Endothelial cell of umbilical vein (primary cell): ENCODE data around the gene NEDD1. TPM values are rescaled to one million over a fixed set of nuclear protein-coding genes. Genes with fewer than 3 reads are reported as not detected.

Source experiments
- BruUV-seq: library from RNA; stranded (reverse); fragments of 400-500 nt; replicated peaks from 2 replicates; lab custom pipeline; 2021; lab: Mats Ljungman, UMichigan
- CTCF ChIA-PET: fragments of 300-600, 350-600 bp; sonication (Branson Sonifier 250); formaldehyde crosslinking; loops from one replicate; lab custom pipeline; 2021; ENCODE audit warnings: antibody characterized with exemption, inconsistent platforms; lab: Charles Lee
- POLR2A ChIA-PET: fragments of 300-600, 350-600 bp; sonication (Branson Sonifier 250); formaldehyde crosslinking; loops from one replicate; lab custom pipeline; 2021; ENCODE audit warnings: antibody characterized with exemption, inconsistent platforms; lab: Charles Lee
- DNase-seq: peaks from one replicate; pipeline ENCODE4 v3.0.0-alpha.2; 2011; ENCODE audit warnings: low read depth, low spot score
- FAIRE-seq: peaks from 2 replicates; lab custom pipeline; 2011; peaks lifted over from hg19 to GRCh38; lab: Jason Lieb, UNC
- H2AFZ ChIP-seq: 2 replicates; pipeline ENCODE4 v1.6.0; 2012; ENCODE audit warnings: low read depth, low read length, control low read depth, inconsistent platforms
- H3K27ac ChIP-seq: 2 replicates; pipeline ENCODE4 v1.5.1; 2011; ENCODE audit warnings: low read depth, mild to moderate bottlenecking, control low read depth, low read length, moderate library complexity; ENCODE audit not compliant: insufficient read depth
- H3K27me3 ChIP-seq, 2 experiments: 2 replicates each; pipeline versions ENCODE4 v1.6.0 to v1.6.1; 2011; ENCODE audit warnings: low read length in 2 of 2, mixed read lengths in 1 of 2; ENCODE audit not compliant: control insufficient read depth in 2 of 2, insufficient read depth in 2 of 2
- H3K36me3 ChIP-seq, 2 experiments: 2 replicates in 1 of 2; 3 replicates in 1 of 2; pipeline ENCODE4 v1.5.1; 2011; ENCODE audit warnings: low read length in 2 of 2, mild to moderate bottlenecking in 1 of 2, moderate library complexity in 1 of 2; ENCODE audit not compliant: control insufficient read depth in 2 of 2, insufficient read depth in 2 of 2; ENCODE audit errors: extremely low read depth in 1 of 2
- H3K4me1 ChIP-seq: 3 replicates; pipeline ENCODE4 v1.5.1; 2011; ENCODE audit warnings: mild to moderate bottlenecking, low read length; ENCODE audit not compliant: control insufficient read depth, insufficient read depth; ENCODE audit errors: extremely low read depth
- H3K4me2 ChIP-seq: 2 replicates; pipeline ENCODE4 v1.6.1; 2011; ENCODE audit warnings: low read length, control low read depth, mixed read lengths; ENCODE audit not compliant: insufficient read depth
- H3K4me3 ChIP-seq, 3 experiments: fragments of 200-600 bp in 1 of 3; sonication (generic), shearing (Covaris generic) in 1 of 3; replicated peaks in 1 of 3; 2 replicates each; pipeline ENCODE4 v1.5.1; 2011 to 2016; ENCODE audit warnings: control low read depth in 3 of 3, low read length in 3 of 3, mild to moderate bottlenecking in 2 of 3, inconsistent platforms in 1 of 3, low read depth in 1 of 3, moderate library complexity in 1 of 3; ENCODE audit not compliant: insufficient read depth in 1 of 3
- H3K79me2 ChIP-seq: 2 replicates; pipeline ENCODE4 v1.6.0; 2012; ENCODE audit warnings: low read length, inconsistent platforms; ENCODE audit not compliant: control insufficient read depth, insufficient read depth
- H3K9ac ChIP-seq: replicated peaks from 2 replicates; pipeline ENCODE3; 2011; ENCODE audit warnings: low read length, control low read depth; ENCODE audit not compliant: insufficient read depth; ENCODE audit errors: extremely low read depth
- H3K9me1 ChIP-seq: replicated peaks from 3 replicates; pipeline ENCODE4 v1.6.0; 2011; ENCODE audit warnings: mild to moderate bottlenecking, low read length; ENCODE audit not compliant: control insufficient read depth, insufficient read depth; ENCODE audit errors: extremely low read depth
- H3K9me3 ChIP-seq: replicated peaks from 2 replicates; pipeline ENCODE4 v1.5.1; 2012; ENCODE audit warnings: low read length, inconsistent platforms; ENCODE audit not compliant: control insufficient read depth, insufficient read depth
- H4K20me1 ChIP-seq: replicated peaks from 2 replicates; pipeline ENCODE3; 2011; ENCODE audit warnings: mild to moderate bottlenecking, low read length; ENCODE audit not compliant: control insufficient read depth, insufficient read depth; ENCODE audit errors: extremely low read depth
- CTCF ChIP-seq, 2 donors: IDR thresholded peaks; 1 replicate in 1 of 2; 2 replicates in 1 of 2; pipeline ENCODE4 v1.5.1; 2011; ENCODE audit warnings: low read length in 2 of 2, mild to moderate bottlenecking in 2 of 2, moderate library complexity in 2 of 2, control low read depth in 1 of 2, inconsistent platforms in 1 of 2, low read depth in 1 of 2; ENCODE audit not compliant: insufficient read depth in 1 of 2; ENCODE audit errors: extremely low read depth in 1 of 2
- EZH2 ChIP-seq: IDR thresholded peaks from 2 replicates; pipeline ENCODE4 v1.6.1; 2012; ENCODE audit warnings: borderline replicate concordance, low read depth, mild to moderate bottlenecking, moderate library complexity, low read length, inconsistent platforms; ENCODE audit not compliant: severe bottlenecking
- FOS ChIP-seq: IDR thresholded peaks from 2 replicates; pipeline ENCODE4 v1.6.1; 2011; ENCODE audit warnings: mild to moderate bottlenecking, low read length, moderate library complexity, borderline replicate concordance; ENCODE audit not compliant: insufficient read depth
- GATA2 ChIP-seq: IDR thresholded peaks from 2 replicates; pipeline ENCODE4 v1.7.0; 2011; ENCODE audit warnings: low read depth, mild to moderate bottlenecking, moderate library complexity, mixed read lengths, low read length; ENCODE audit not compliant: insufficient read length, insufficient read depth
- JUN ChIP-seq: IDR thresholded peaks from 2 replicates; pipeline ENCODE4 v1.6.1; 2011; ENCODE audit warnings: borderline replicate concordance, low read depth; ENCODE audit not compliant: insufficient read length, insufficient read depth
- MYC ChIP-seq: IDR thresholded peaks from one replicate; pipeline ENCODE4 v1.6.1; 2011; ENCODE audit warnings: mild to moderate bottlenecking, low read depth, low read length
- POLR2A ChIP-seq: IDR thresholded peaks from 2 replicates; pipeline ENCODE4 v1.6.1; 2012; ENCODE audit warnings: low read depth, mild to moderate bottlenecking, control low read depth, low read length
- POLR2AphosphoS5 ChIP-seq: IDR thresholded peaks from 2 replicates; pipeline ENCODE4 v1.6.1; 2012; ENCODE audit warnings: low read depth, mild to moderate bottlenecking, control low read depth, low read length, moderate library complexity; ENCODE audit not compliant: insufficient read depth
- dilution Hi-C: fragments of 300-500 bp; cut with MboI; formaldehyde crosslinking; loops from one replicate; pipeline ENCODE4 v1.15.0; 2019; ENCODE audit warnings: low sequenced_read_pairs; ENCODE audit not compliant: extremely low pct_ligation_motif_present
- intact Hi-C: fragments of 100-400 bp; cut with micrococcal nuclease; formaldehyde crosslinking; loops from one replicate; pipeline ENCODE4 v1.10.0; 2022
- polyA plus RNA-seq, 4 experiments: library from polyadenylated mRNA; depleted of rRNA in 3 of 4; stranded (reverse) in 3 of 4; unstranded in 1 of 4; fragments of >200 nt; gene quantifications; 2 replicates each; pipeline versions ENCODE4 v1.2.1 to v1.2.3, GENCODE V29; 2011 to 2012; ENCODE audit warnings: missing spikeins in 1 of 4
- total RNA-seq: library from RNA; stranded (reverse); gene quantifications from 2 replicates; pipeline ENCODE4 v1.2.3, GENCODE V29; 2021
- TF ChIP-seq, protein P1 (sequence below): IDR thresholded peaks from 2 replicates; pipeline ENCODE4 v1.6.1; 2011; ENCODE audit not compliant: insufficient read depth, insufficient read length

NEDD1 gene
- total and polyA plus RNA-seq, 2 donors (not counting 3 experiments of a cell fraction or from before 2014, with no cell fraction given): 9.8 to 25.4 TPM

GRCh38 chr12:96864335-96864734 is 42.7 kb upstream of the NEDD1 start:
- no peak overlapping the region for H3K4me3 ChIP-seq
- dilution Hi-C loops: no loop called here
- no peak overlapping the region for H2AFZ ChIP-seq
- ChIA-PET CTCF (interaction anchor here (1.3 kb wide), 1 partner anchor 20 kb away, joined by 3 read pairs; no protein-coding TSS in a partner anchor), POLR2A (no interaction called here)
- H3K9me1 ChIP-seq: no peaks in the 10 kb centered on the region
- H3K9ac ChIP-seq: no peak overlapping the region
- H3K27me3 ChIP-seq: no peaks in the 10 kb centered on the region
- no peaks in the 10 kb centered on the region for H3K79me2 ChIP-seq
- intact Hi-C loops: no loop called here
- H3K9me3 ChIP-seq: no peaks in the 10 kb centered on the region
- no peak overlapping the region for H3K27ac ChIP-seq
- no TSS peak for BruUV-seq
- H3K36me3 ChIP-seq: no peaks in the 10 kb centered on the region
- no peaks in the 10 kb centered on the region for H4K20me1 ChIP-seq
- DNase-seq (no peak), FAIRE-seq (no peak)
- H3K4me2 ChIP-seq: no peak overlapping the region
- no peak for TF ChIP-seq POLR2AphosphoS5
- TF ChIP-seq GATA2: no peak
- no peak for TF ChIP-seq FOS
- TF ChIP-seq, protein P1, sequence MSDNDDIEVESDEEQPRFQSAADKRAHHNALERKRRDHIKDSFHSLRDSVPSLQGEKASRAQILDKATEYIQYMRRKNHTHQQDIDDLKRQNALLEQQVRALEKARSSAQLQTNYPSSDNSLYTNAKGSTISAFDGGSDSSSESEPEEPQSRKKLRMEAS: no peak
- no peak for TF ChIP-seq POLR2A
- TF ChIP-seq EZH2: no peak
- TF ChIP-seq CTCF (IDR thresholded peaks at IDR 0.05; ENCODE audit: extremely low read depth in 1 of 2, insufficient read depth in 1 of 2, low read depth in 1 of 2, low read length in 2 of 2): no peak
- TF ChIP-seq MYC: no peak
- TF ChIP-seq JUN: no peak
- no peaks in the 10 kb centered on the region for H3K4me1 ChIP-seq
